LNCaP clone FGC (cell line): ENCODE data around the gene UTS2.
A peak's percentile ranks its signal among the peaks of the same experiment; 100 is the strongest.

Source experiments
- DNase-seq: peaks from one replicate; pipeline ENCODE4 v3.0.0-alpha.2; 2011; ENCODE audit warnings: low read depth
- H3K4me3 ChIP-seq: 2 replicates; pipeline ENCODE4 v1.5.1; 2011; ENCODE audit warnings: mild to moderate bottlenecking, low read depth, low read length, control low read depth
- CTCF ChIP-seq: IDR thresholded peaks from 2 replicates; pipeline ENCODE4 v1.5.1; 2012; ENCODE audit warnings: mild to moderate bottlenecking; ENCODE audit not compliant: control insufficient read depth, insufficient read depth; ENCODE audit errors: extremely low read depth

The UTS2 gene

DNA sequence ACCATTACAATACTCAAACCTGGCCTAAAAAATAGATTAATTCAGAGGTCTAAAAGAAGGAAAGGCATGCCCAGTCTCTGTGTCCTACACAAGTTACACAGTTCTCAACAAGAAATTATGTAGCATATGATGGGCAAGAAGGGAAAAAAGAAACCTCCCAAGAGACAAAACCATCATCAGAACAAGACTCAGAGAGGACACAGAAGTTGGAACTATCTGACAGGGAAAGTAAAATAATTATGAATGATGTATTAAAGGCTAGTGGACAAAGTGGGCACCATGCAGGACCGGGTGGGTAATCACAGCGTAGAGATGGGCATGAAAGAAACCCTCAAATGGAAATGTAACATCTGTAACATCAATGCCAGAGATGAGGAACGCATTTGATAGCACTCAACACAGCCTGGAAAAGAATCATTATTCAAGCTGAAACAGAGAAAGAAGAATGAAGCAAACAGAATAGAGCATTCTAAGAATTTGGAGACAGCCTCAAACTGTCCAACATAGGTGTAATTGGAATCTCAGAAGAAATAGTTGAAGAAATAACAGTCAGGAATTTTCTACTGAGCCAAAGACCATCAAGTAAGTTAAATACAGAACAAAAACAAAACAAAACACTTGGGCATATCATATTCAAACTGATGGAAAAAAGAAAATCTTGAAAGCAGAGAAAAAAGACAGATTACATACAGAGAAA lies 39.0 kb downstream of the UTS2 start:
- no peak overlapping the region for H3K4me3 ChIP-seq
- no peak for TF ChIP-seq CTCF
- DNase-seq: no peak

- H3K4me3 ChIP-seq: no peak overlapping the region
- no peak for DNase-seq
- no peak for TF ChIP-seq CTCF
Measured at GRCh38 chr1:7811476-7811875, 41.4 kb downstream of the UTS2 start.

GRCh38 chr1:7810395-7810794 lies 42.5 kb downstream of the UTS2 start:
- DNase-seq: no peak
- TF ChIP-seq CTCF: no peak
- no peak overlapping the region for H3K4me3 ChIP-seq

DNA sequence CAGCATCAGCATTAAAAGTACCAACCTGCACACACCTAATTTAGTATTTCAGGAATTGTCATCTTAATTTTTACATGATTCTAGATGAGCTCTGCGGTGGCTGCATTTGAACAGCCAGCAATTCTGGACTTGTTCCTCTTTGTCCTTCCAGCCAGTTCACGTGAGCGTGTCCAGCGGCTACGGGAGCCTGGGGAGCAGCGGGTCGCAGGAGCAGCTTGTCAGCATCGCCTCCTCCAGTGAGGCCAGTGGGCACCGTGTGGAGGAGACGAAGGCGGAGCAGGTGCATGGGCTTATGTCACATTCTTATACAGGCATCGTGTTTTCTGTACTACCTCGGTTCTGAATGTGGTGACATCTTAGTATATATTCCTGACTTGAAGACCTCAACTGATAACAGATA lies 43.1 kb downstream of the UTS2 start:
- DNase-seq: no peak
- H3K4me3 ChIP-seq: no peak overlapping the region
- no peak for TF ChIP-seq CTCF

- no peak for DNase-seq
- no peak overlapping the region for H3K4me3 ChIP-seq
- TF ChIP-seq CTCF: peak; percentile 64
Measured at GRCh38 chr1:7808253-7808844, 44.5 kb downstream of the UTS2 start.

DNA sequence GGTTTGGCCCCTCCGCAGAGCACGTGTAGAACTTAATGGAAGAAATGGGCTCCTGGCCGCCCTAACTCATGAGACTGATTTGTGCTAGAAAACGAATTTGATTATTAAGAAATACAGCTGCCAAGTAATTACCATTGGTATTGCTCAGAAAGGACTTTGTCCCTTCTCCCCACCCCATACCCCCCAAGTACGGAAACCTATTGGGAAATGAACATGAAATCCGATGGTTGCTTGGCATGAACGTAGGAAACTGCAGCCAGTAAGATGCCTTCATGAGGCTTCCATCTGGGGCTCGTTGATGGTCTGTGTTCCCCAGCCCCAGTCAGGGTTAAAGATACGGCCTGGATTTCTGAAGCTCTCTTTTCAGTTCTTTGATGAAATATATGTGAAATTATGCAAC lies 47.4 kb downstream of the UTS2 start:
- H3K4me3 ChIP-seq: no peak overlapping the region
- TF ChIP-seq CTCF: no peak
- no peak for DNase-seq
